ENCODE results near the gene PALLD.
"Not testable (repeated sequence)": the region's sequence is repeated elsewhere in the genome, so short reads cannot be mapped to it uniquely, and the experiment has no call there.

The PALLD gene

GRCh38 chr4:168708108-168708507 lies 211.3 kb downstream of the PALLD start:
- no peak for DNase-seq (ENCODE audit: low read depth)

- no peak for DNase-seq (ENCODE audit: low read depth)
These were observed 213.6 kb downstream of the PALLD start for GRCh38 chr4:168710353-168710946.

DNA sequence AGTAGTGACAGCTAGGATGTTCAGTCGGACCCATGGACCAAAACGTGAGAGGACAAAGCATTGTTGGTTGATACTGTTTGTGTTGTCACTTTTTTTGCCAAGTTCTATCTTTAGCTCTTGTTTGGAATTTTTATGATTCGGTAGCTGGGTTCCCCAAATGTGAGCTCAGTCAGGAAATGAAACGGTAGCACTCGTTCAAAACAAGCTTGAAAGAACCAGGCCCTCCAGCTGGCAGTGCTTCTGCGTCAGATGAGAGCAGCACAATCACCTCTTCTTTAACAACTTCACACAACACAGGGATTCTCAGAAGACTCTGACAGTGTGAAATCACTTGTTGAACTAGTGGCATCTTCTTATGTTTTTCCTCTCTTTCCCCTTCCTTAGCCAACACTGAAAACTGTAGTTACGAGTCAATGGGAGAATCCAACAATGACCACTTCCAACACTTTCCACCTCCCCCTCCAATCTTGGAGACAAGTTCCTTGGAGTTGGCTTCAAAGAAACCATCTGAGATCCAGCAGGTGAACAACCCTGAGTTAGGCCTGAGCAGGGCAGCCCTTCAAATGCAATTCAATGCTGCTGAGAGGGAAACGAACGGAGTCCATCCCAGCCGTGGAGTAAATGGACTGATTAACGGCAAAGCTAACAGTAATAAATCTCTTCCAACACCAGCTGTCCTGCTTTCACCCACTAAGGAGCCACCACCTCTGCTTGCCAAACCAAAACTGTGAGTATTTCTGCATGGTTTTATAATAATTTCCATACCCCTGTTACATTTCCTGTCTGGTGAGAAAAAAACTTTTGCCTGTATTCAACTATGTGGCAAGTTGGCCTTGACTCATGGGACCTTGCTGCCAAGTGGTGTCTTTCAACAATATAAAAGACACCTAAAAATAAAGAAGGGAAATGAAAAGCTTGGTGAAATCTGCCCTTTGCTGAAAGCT lies 214.6 kb downstream of the PALLD start:
- no peak for DNase-seq (ENCODE audit: low read depth)

- no peak for DNase-seq (ENCODE audit: low read depth)
These were observed 215.6 kb downstream of the PALLD start for GRCh38 chr4:168712316-168712890.

DNA sequence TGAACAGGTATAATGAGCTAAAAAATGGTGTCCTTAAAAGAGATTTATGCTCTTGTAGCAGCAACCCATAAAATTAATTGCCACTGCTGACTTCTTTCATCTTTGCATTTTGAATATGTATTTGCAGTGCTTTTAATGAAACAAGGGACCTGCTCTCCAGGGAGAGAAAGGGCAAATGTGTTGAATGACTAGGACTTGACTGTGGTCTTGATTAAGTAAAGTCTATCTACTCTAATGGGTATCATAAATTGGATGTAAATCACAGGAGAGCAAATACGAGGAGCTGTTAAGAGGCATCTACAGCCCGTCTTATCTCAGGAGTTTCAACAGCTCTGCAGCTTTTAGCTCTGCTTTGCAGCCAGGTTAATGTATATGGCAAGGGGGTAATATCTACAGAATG lies 216.4 kb downstream of the PALLD start:
- no peak for DNase-seq (ENCODE audit: low read depth)

- DNase-seq (ENCODE audit: low read depth), result no peak
These were observed 219.0 kb downstream of the PALLD start for GRCh38 chr4:168715896-168716295.

- DNase-seq (ENCODE audit: low read depth), result no peak
These were observed 219.7 kb downstream of the PALLD start for GRCh38 chr4:168716406-168717129.

GRCh38 chr4:168717847-168718246 lies 221.0 kb downstream of the PALLD start:
- DNase-seq (ENCODE audit: low read depth), result no peak

GRCh38 chr4:168719725-168720124 lies 222.9 kb downstream of the PALLD start:
- DNase-seq (ENCODE audit: low read depth), result no peak

- DNase-seq (ENCODE audit: low read depth), result no peak
These were observed 223.6 kb downstream of the PALLD start for GRCh38 chr4:168720396-168720900.

- DNase-seq (ENCODE audit: low read depth), result no peak
These were observed 225.5 kb downstream of the PALLD start for GRCh38 chr4:168722391-168722790.

DNA sequence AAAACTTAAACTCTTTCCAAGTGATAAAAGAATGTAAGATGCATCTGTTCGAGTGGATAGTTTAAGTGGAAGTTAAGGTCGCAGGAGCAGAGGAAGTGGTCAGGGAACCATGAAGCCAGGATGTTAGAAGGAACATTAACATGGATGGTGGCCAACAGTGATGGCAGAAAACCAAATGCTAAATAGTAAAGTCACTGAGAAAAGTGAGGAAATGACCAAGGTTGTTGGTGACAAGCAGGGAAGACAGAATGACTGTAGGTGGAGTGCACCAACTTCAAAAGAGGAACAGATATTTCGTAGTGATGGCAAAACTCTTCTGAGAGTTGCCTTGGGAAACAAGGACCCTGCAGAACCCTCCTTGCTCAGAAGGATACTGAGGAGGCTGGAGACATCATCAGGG lies 226.2 kb downstream of the PALLD start:
- no peak for DNase-seq (ENCODE audit: low read depth)

DNA sequence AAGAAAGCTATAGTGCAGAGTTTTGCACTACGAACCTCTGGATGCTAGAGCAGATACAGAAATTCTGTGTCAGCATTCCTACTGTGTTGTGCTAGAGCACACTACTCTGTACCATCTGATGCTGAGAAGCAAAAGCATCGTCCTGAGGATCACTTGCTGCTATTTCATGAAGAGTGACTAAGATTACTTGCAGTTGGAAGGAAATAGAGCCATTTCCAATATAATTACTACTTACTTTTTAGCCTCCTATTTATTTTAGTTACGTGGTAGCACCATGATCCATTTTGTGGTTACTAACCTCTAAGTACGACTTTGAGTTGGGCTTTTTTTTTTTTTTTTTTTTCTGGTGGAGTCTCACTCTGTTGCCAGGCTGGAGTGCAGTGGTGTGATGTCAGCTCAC lies 226.7 kb downstream of the PALLD start:
- no peak for DNase-seq (ENCODE audit: low read depth)

DNA sequence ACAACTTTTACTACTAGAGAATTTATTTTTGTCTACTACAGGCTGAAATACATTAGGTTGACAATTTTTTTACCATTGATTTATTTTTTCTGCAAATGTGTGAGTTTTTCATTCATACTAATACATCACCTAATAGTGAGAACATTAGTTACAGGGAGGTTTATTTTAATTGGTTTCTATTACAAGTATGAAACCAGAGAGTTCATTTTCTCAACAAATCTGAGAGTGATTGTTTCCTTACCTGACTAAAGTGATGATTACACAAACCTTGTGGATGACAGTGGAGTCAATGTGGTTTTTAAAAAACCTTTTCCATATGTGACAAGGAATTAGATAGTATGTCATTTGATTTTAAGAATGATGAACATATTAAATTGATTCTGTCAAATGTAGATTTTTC lies 227.4 kb downstream of the PALLD start:
- DNase-seq (ENCODE audit: low read depth), result no peak

DNA sequence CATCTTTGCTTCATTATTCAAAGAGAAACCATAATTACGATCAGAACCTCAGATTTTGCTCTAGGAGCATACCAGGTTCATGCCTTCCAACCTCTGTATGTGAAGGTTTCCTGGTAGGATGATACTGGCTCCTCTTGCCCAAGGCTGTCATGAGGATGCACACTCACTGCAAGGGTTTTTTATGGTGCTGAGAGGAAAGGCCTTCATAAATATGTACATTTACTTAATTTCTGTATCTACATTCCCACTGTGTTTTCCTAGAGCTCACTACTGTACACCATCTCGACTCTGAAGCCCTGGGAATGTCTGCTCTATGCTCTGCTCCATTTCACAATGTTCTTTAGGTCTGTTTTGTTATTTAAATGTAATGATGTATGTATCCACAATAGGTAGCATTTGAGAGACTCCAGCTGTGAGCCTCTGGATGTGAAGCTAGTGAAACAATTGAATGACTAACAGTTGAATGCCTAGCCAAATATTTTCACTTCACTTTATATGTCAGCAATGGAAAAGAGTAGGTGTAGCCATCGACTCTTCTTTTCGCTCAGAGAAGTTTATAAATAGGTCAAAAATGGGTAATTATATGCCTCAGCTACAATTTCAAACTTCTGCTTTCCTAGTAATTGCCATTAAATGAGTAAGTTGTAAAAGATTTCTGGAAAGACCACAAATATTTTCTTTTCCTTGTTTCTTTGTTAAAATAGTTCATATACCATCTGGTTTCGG lies 228.0 kb downstream of the PALLD start:
- no peak for DNase-seq (ENCODE audit: low read depth)

GRCh38 chr4:168725930-168726329 lies 229.1 kb downstream of the PALLD start:
- DNase-seq (ENCODE audit: low read depth), result no peak

- DNase-seq (ENCODE audit: low read depth), result not testable (repeated sequence)
These were observed 230.3 kb downstream of the PALLD start for GRCh38 chr4:168727181-168727580.

- DNase-seq (ENCODE audit: low read depth), result no peak
These were observed 234.3 kb downstream of the PALLD start for GRCh38 chr4:168731006-168731636.

GRCh38 chr4:168731706-168732414 lies 235.0 kb downstream of the PALLD start:
- DNase-seq (ENCODE audit: low read depth), result no peak

- no peak for DNase-seq (ENCODE audit: low read depth)
These were observed 235.9 kb downstream of the PALLD start for GRCh38 chr4:168732714-168733113.
